ENCODE measurements around the gene PDS5B. TPM values are rescaled to one million over a fixed set of nuclear protein-coding genes. Genes with fewer than 3 reads are reported as not detected.

Gene PDS5B
- total RNA-seq, 4 donors from 2014 or later, result 26.6 to 61.1 (median 28.9) TPM

DNA sequence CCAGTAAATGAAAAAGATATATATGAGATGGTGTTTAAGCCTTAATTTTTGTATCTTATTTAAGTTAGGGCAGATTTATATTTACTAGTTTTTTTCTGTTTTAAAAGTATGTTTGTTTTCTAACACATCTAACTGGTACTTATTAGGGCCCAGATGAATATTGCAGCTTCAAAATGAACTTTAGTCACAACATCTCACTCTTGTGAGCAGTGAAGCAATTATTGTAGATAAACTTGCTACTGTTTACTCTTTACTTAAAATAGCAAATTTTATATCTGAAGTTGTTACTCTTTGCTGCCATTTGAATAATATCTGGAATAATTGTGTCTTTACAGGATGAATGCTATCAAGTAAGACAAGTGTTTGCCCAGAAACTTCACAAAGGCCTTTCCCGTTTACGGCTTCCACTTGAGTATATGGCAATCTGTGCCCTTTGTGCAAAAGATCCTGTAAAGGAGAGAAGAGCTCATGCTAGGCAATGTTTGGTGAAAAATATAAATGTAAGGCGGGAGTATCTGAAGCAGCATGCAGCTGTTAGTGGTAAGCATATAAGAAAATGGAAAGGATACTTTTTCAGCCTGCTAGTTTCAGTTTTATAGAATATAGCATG lies 166.8 kb downstream of the PDS5B start:
- Histone ChIP-seq H3K27ac (no peak overlapping the region), H3K4me3 (no peak overlapping the region), H3K27me3 (no peaks in the 10 kb centered on the region), H3K4me1 (no peaks in the 10 kb centered on the region), H3K36me3 (peaks cover 0 to under 1% (median 0%) of the 10 kb centered on the region in 3 donors), H3K9me3 (no peaks in the 10 kb centered on the region)
- TF ChIP-seq CTCF (IDR thresholded peaks at IDR 0.05) (no peak), POLR2A (IDR thresholded peaks at IDR 0.05) (no peak)
- no peak for DNase-seq

DNA sequence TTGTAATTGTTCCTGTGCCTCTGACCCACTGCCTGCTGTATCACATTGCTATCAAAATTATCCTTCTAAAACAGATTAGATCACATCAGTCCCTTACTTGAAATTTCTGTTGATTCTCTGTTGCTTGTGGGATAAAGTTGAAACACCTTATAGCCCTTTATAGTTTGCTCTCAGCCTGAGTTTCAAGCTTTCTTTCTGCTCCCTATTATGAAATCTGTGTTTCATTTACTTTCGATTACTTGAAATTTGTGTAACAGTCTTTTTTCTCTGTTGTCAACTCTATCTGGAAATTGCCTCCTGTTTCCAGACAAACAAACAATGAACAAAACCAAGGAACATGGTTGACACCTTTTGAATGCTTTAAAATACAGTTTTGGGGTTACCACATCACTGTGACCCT lies 167.9 kb downstream of the PDS5B start:
- Histone ChIP-seq H3K36me3 (peaks cover 0 to 6% (median 0%) of the 10 kb centered on the region in 3 donors), H3K4me1 (no peaks in the 10 kb centered on the region), H3K27ac (no peak overlapping the region), H3K9me3 (no peaks in the 10 kb centered on the region), H3K4me3 (no peak overlapping the region), H3K27me3 (no peaks in the 10 kb centered on the region)
- no peak for TF ChIP-seq POLR2A (IDR thresholded peaks at IDR 0.05)
- no peak for TF ChIP-seq CTCF (IDR thresholded peaks at IDR 0.05)
- DNase-seq, result no peak

DNA sequence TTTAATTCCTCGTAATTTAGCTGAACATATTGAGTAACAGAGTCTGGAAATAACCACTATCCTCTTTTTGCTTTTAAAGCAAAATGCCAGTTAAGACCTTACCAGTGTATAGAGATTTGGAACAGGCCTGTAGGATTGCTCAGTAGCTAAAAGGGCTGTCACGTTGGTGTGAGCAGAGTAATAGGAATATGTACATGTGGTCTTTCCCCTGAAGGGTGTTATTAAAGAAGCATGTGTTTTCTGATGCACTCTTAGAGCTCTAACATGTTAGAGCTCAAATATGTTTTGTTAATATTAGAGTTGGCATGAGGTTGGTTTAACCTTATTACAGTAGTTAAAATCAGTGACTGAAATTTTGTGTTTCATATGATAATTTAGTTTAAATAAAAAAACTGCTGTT lies 172.9 kb downstream of the PDS5B start:
- no peak overlapping the region for H3K4me3 ChIP-seq
- no peaks in the 10 kb centered on the region for H3K27me3 ChIP-seq
- H3K27ac ChIP-seq, result no peak overlapping the region
- H3K9me3 ChIP-seq, result no peaks in the 10 kb centered on the region
- no peak for DNase-seq
- H3K4me1 ChIP-seq, result no peaks in the 10 kb centered on the region
- TF ChIP-seq CTCF (IDR thresholded peaks at IDR 0.05), result no peak
- TF ChIP-seq POLR2A (IDR thresholded peaks at IDR 0.05), result no peak
- H3K36me3 ChIP-seq, result peaks cover 0 to 24% (median 0%) of the 10 kb centered on the region in 3 donors

- no peak for TF ChIP-seq CTCF (IDR thresholded peaks at IDR 0.05)
- no peak for TF ChIP-seq POLR2A (IDR thresholded peaks at IDR 0.05)
- no peaks in the 10 kb centered on the region for H3K9me3 ChIP-seq
- no peaks in the 10 kb centered on the region for H3K27me3 ChIP-seq
- H3K27ac ChIP-seq, result no peak overlapping the region
- H3K4me3 ChIP-seq, result no peak overlapping the region
- no peak for DNase-seq
- peaks cover 0 to 24% (median 0%) of the 10 kb centered on the region in 3 donors for H3K36me3 ChIP-seq
- no peaks in the 10 kb centered on the region for H3K4me1 ChIP-seq
Observed at GRCh38 chr13:32761472-32761871, 175.2 kb downstream of the PDS5B start.

DNA sequence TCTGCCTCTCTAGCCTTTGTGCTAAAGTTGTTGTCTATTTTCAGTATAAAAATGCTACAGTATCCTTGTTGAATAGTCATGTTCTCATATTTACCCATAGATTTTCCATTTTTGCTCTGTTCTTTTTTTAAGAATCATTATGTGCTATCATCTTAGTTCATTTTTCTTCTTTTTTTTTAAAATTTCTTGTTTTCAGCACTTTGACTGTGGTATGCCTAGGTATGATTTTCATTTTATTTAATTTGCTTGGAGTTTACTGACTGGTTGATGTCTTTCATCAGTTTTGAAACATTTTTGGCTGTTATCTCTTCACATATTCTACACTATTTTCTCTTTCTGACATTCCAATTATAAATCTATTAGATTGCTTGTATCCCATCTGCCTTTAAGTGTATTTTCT lies 192.9 kb downstream of the PDS5B start:
- Histone ChIP-seq H3K27me3 (no peaks in the 10 kb centered on the region), H3K4me1 (no peaks in the 10 kb centered on the region), H3K9me3 (no peaks in the 10 kb centered on the region), H3K4me3 (no peak overlapping the region), H3K27ac (no peak overlapping the region), H3K36me3 (peaks cover 0 to 15% (median 0%) of the 10 kb centered on the region in 3 donors)
- DNase-seq, result no peak
- no peak for TF ChIP-seq POLR2A (IDR thresholded peaks at IDR 0.05)
- TF ChIP-seq CTCF (IDR thresholded peaks at IDR 0.05), result no peak

DNA sequence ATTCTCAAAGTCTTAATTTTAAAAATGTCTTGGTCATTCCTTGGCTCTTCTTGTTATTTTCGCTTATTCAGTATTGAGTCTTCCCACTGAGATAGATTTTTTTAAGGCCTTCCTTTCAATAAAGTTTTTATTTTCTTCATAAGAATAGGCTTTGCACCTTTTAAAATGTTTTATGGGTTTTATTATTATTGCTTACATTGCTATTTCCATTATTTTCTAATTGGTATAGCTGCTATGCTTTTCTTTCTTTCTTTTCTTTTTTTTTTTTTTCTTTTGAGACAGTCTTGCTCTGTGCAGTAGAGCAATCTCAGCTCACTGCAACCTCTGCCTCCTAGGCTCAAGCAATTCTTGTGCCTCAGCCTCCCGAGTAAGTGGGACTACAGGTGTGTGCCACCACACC lies 195.7 kb downstream of the PDS5B start:
- DNase-seq, result no peak
- Histone ChIP-seq H3K9me3 (no peaks in the 10 kb centered on the region), H3K27ac (no peak overlapping the region), H3K27me3 (no peaks in the 10 kb centered on the region), H3K4me1 (no peaks in the 10 kb centered on the region), H3K36me3 (peaks cover 0 to 12% (median 0%) of the 10 kb centered on the region in 3 donors), H3K4me3 (no peak overlapping the region)
- TF ChIP-seq CTCF (IDR thresholded peaks at IDR 0.05), result no peak
- TF ChIP-seq POLR2A (IDR thresholded peaks at IDR 0.05), result no peak

All from Peyer's patch (tissue), 4 donors.